CD4-positive, alpha-beta T cell treated with Interleukin-4 for 1 hour (primary cell): ENCODE results near the gene CDK5RAP2.
A peak's percentile ranks its signal among the peaks of the same experiment; 100 is the strongest.
"Not testable (repeated sequence)": the region's sequence is repeated elsewhere in the genome, so short reads cannot be mapped to it uniquely, and the experiment has no call there.

Experiments
- DNase-seq, 2 donors: peaks; one replicate each; pipeline ENCODE4 v3.0.0-alpha.2; 2020 to 2022

CDK5RAP2 gene

DNA sequence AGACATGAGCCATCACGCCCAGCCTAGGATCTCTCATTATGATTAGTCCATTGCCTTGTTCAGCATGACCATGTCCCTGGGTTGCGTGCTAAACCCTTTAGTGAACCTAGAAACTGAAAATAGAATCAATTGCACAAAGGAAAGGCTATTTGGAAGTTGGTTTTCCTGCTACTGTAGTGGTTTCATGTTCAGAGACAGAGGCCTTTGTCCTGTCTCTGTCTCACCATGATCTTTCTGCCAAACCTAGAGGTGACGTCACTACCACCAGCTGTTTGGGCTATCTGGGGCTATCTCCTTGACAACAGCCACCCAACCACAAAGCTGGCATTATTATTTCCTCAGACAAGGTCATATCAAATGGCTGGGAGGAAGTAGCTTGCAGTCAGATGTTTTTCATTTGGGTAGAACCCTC is 4.0 kb upstream of the CDK5RAP2 start:
- peak; percentile 63 to 80 for DNase-seq

- DNase-seq = no peak
Observed at GRCh38 chr9:120579139-120580050, 572 bp downstream of the CDK5RAP2 start.

GRCh38 chr9:120574473-120574872 is 5.5 kb downstream of the CDK5RAP2 start:
- no peak for DNase-seq

- DNase-seq = no peak
Observed at GRCh38 chr9:120572472-120572871, 7.5 kb downstream of the CDK5RAP2 start.

GRCh38 chr9:120571443-120572257 is 8.3 kb downstream of the CDK5RAP2 start:
- no peak for DNase-seq

DNA sequence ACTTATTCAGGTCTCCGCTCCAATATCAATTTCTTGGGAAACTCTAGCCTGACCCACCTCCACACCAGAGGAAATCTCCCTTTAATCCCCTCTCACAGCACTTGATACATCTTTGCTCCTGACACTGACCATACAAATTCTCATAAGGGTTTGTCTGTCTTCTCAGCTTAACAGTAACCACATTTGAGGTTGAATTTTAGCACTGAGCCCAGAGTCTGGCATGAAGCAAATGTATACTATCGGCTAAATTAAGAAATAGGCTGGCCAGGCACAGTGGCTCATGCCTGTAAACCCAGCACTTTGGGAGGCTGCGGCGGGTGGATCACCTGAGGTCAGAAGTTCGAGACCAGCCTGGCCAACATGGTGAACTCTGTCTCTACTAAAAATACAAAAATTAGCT is 9.7 kb downstream of the CDK5RAP2 start:
- DNase-seq = no peak

GRCh38 chr9:120569556-120569955 is 10.4 kb downstream of the CDK5RAP2 start:
- DNase-seq = no peak

- no peak for DNase-seq
Observed at GRCh38 chr9:120568816-120569215, 11.2 kb downstream of the CDK5RAP2 start.

DNA sequence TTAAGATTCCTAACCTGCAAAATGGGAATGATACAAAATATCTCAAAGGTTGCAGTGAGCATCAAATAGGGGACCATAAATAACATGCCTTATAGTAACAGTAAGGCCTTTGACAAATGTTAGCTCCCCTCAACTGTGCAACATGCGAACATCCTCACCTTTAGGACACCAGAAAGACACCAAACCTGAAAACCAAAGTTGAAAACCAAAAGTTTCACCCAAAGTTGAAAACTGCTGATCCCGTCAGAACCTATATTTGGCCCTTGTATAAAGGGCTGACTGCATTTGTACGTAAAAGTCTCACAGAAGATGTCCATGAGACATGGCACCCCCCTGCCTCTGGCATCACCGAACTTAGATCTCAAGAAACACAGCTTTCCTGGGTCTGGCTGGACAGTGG is 12.1 kb downstream of the CDK5RAP2 start:
- no peak for DNase-seq

- no peak for DNase-seq
Observed at GRCh38 chr9:120567081-120567480, 12.9 kb downstream of the CDK5RAP2 start.

- no peak for DNase-seq
Observed at GRCh38 chr9:120564589-120564988, 15.4 kb downstream of the CDK5RAP2 start.

- no peak for DNase-seq
Observed at GRCh38 chr9:120562861-120563443, 17.0 kb downstream of the CDK5RAP2 start.

- no peak for DNase-seq
Observed at GRCh38 chr9:120561709-120562108, 18.3 kb downstream of the CDK5RAP2 start.

- DNase-seq = no peak
Observed at GRCh38 chr9:120559546-120559945, 20.4 kb downstream of the CDK5RAP2 start.

GRCh38 chr9:120558454-120558853 is 21.5 kb downstream of the CDK5RAP2 start:
- DNase-seq = no peak

DNA sequence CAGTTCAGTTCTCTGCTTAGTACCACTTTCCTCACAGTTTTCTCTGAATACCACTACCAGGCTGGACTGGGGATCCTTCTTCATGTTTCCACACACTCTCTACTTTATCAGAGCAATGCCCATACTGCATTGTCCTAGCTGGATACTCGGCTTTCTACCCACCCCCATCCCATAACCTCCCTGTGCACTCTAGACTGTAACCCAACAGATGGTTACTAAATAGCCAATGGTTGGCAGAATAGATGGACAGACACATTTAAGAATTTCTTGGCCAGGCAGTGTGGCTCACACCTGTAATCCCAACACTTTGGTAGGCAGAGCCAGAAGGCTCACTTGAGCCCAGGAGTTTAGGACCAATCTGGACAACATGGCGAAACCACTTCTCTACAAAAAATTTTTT is 22.8 kb downstream of the CDK5RAP2 start:
- DNase-seq = no peak

GRCh38 chr9:120556775-120557174 is 23.2 kb downstream of the CDK5RAP2 start:
- no peak for DNase-seq

GRCh38 chr9:120555839-120556238 is 24.1 kb downstream of the CDK5RAP2 start:
- no peak for DNase-seq

GRCh38 chr9:120552210-120552704 is 27.7 kb downstream of the CDK5RAP2 start:
- not testable (repeated sequence) for DNase-seq

DNA sequence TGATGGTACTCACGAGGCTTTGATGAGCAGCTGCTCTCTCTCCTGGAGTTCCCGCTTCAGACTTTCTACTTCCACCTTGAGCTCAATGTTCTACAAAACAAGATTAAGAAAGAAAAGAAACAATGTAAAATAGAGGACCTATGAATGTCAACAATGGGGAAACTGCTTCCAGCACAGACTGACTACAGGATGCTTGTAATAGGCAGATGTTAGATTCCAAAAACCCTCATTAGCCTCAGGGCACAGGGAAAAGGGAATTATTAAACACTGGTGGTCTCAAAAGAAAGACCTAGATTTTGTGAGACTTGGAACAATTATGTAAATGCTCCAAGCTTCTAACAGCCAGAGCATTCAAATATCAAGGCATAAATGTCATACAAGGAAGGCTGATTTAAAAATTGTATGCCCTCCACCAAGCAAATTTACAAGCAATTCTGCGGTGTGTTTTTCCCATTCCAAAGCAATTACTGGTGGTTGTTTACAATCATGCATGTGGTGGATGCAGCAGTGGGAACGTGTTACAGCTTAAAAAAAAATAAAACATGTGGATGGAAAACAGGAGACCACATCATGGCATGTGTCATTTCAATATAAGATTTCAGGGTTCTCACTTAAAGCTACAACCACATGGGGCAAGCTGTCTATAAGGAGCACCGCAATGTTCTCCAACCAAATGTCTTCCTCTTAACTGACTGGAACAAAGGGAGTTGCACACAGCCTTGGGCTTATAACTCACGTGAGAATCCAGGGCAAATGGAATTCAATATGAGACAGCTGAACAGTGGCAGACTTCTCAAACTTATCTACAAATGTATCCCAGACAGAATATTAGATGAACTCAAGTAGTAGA is 34.0 kb downstream of the CDK5RAP2 start:
- DNase-seq = no peak

- no peak for DNase-seq
Observed at GRCh38 chr9:120544441-120544840, 35.5 kb downstream of the CDK5RAP2 start.
